Measurements from ENCODE around the gene KCNMA1. TPM values are rescaled to one million over a fixed set of nuclear protein-coding genes. Genes with fewer than 3 reads are reported as not detected.
"Not testable (repeated sequence)": the region's sequence is repeated elsewhere in the genome, so short reads cannot be mapped to it uniquely, and the experiment has no call there.

The KCNMA1 gene
- polyA plus RNA-seq, 1 donor = 15.2 TPM

DNA sequence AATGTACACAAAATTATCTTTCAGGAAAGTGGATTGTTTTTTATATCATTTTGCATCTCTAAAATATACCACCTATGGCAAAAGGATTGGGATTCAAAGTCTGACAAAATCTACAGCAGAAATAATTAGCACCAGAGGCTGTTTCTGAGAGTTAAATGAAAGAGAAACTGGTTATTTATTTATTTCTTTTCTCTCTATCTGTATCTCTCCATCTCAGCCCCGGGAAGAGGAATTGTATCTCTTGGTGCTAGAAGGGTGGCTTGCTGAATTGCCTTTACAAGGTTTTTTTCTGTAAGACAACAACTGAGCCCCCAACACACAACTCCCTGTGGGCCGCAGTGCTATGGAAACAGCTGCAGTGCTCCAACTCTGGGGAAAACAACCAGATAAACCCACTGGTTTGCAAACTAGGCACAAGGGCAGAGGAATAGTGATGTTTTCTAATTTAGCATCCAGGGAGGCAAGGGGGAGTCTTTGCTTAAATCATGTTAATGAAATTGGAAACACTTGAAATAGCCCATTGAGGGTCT, 249.0 kb downstream of the KCNMA1 start:
- no peak for DNase-seq

DNA sequence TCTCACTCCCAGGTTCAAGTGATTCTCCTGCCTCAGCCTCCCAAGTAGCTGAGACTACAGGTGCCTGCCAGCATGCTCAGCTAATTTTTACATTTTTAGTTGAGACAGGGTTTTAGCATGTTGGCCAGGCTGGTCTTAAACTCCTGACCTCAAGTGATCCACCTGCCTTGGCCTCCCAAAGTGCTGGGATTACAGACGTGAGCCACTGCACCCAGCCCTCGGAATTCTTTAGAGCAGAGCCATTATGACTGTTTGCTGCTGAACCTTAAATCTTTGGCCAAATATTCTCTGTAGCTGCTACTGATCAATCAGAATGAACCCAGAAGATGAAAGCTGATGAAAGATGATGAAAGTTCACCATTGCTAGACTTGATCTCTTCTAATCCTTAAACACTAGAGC, 249.9 kb downstream of the KCNMA1 start:
- not testable (repeated sequence) for DNase-seq

DNA sequence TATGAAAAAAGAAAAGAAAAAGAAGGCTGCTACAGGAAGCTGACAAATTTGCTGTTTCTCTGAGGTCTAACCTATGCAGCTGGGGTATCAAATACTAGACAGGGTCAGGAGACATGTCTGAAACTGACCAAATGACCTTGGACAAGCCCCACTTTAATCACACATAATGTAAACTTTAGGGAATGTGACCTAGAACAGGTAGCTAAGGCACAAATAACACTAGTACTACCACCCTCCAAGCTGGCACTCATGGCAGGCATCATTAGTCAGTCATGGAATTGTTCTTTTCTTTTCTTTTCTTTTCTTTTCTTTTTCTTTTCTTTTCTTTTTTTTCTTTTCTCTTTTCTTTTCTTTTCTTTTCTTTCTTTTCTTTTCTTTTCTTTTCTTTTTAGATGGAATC, 250.4 kb downstream of the KCNMA1 start:
- DNase-seq = no peak

- peak; percentile 59 for DNase-seq
Measured at GRCh38 chr10:77386838-77387237, 250.8 kb downstream of the KCNMA1 start.

GRCh38 chr10:77386365-77386764, 251.2 kb downstream of the KCNMA1 start:
- no peak for DNase-seq

DNA sequence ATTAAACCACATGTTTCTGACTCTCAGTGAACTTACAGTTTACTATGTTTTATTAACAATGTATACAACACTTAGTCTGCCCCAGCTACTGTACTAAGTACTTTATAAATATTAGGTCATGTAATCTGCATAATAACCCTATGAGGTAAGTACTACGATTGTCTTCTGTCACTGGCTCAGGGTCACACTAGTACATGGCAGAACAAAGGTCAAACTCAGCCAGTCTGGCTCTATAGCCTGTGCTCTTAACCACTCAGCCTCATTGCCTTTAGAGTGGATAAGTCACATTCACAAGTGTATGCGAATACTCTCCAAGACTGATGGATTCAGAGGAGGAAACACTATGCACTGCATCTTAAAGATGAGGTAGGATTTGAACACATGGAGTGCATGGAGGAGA, 252.3 kb downstream of the KCNMA1 start:
- DNase-seq = no peak

GRCh38 chr10:77383861-77384553, 253.6 kb downstream of the KCNMA1 start:
- DNase-seq = no peak

- no peak for DNase-seq
Measured at GRCh38 chr10:77381750-77382149, 255.9 kb downstream of the KCNMA1 start.

DNA sequence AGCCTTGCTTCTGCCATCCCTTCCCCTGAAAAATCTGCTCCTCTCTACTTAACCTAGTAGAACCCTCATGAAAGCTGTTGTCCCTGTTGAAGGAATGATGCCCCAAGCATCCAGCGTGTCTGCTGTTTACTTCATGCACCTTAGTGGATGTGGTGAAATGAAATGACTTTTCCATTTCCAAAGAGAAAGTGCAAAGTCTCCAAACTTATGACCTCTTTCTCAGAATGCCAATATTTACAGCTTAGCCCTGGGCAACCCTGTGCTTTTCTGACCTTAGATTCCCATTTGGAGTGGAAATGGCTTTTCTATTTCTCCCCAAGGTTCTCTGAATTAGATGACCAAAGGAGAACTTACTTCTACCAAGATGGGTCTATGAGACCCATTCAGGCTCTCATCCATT, 256.9 kb downstream of the KCNMA1 start:
- DNase-seq = no peak

DNA sequence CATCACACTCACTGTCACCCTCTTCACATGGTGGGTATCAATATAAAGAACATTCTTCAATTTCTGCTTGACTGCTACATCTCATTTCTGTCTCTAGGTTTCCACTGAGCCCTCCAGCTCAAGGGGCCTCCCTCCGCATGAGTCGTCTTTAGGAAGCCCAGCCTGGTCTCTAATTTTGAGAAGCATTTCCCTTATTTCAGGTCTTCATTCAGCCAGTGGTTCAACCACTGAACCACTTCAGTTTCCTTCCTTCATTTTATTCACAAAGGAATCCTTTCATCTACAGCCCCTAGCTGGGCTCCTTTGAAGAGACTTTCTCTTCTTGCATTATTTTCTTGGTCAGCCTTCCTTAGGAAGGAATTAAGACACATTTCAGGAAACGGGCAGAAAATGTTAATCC, 257.4 kb downstream of the KCNMA1 start:
- DNase-seq = no peak

GRCh38 chr10:77378366-77379349, 258.9 kb downstream of the KCNMA1 start:
- no peak for DNase-seq

DNA sequence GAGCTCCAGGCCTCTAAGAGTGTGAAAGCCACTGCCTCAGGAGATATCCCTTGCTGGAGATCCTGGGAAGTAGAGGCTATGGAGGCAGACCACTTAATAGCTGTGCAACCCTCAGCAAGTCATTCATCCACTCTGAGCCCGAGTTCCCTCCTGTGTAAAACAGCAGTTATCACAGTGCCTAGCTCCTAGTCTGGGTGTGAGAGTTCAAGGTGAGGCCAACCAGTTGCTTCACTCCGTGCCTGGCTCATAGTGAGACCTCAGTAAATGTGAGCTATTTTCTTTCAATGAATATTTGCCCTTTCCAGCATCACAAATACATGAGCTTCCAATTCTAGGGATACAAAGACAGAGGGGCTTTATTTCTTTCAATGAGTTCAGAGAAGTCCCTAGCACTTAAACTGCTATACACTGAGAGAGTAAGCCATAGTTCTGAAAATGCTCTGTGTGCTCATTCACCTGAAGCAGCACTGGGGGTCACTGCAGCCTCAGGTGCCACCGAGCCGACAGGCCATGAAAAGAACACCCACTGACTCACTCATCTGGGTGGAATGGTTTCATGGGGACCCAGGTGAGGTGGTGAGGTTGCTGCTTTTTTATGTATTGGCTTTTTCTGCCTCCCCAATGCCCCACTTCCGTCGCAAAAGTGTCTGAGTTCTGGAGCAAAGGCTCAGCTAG, 259.8 kb downstream of the KCNMA1 start:
- DNase-seq = no peak

- DNase-seq = no peak
Measured at GRCh38 chr10:77377034-77377433, 260.6 kb downstream of the KCNMA1 start.

DNA sequence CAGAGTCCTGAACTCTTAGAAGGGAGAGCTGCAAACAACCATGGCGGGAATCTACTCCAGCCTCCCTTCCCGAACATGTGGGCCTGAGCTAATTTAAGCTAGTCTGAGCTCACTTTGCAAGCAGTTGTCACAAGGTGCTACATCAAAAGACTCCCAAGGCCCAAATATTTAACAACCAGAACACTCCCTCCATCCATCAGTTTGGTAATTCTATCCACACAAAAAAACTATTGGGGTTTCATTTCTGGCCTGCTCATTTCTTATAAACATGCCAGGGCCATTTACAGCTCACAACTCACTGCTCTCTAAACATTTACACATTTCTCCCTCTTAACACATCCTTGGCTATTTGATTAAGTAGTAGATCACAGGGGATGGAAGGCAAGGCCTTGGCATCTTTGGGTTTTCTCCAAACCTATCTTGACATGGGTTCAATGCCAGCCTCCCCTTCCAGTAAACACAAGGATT, 263.4 kb downstream of the KCNMA1 start:
- DNase-seq = no peak

DNA sequence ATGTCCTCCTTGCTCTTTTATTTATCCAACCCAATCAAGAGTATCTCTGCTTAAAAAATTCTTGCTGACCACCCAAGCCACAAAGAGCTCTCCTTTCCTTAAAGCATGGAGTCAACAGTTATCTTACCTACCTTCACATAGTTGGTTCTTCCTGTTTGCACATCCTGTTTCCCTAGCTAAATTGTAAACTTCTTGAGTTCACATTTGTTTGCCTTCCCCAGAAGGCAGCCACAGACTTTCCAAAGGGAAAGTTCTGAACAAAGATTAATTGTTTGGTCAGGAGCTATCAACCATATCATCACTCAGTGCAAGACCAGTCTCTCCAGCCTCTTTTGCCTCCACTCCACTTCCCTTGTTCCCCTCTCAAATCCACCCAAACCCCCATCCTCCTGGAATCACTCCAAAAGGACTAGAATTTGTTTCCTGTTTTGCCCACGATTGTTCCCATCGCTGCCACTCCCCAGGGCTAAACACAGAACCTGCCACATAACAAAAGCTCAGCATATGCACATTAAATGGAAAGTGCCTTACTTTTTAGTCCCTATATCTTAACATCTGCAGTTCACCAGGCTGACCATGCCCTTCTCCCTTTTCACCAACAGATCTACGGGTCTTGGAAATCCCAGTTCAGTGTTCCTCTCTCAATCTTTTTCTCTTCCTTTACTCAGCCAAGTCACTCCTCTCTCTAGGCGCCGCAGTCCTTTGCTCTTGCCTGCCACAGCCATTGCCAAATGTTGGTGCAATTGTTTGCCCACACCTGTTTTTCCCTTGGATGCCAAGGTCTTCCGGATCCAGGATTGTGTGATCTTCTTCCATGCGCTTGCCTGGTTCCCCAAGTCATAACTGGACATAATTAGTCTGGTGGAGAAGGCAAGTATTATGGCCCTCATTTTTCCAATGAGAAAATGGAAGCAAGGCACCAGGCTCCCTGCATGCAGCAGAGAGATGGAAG, 265.5 kb downstream of the KCNMA1 start:
- DNase-seq = no peak

GRCh38 chr10:77371421-77371820, 266.2 kb downstream of the KCNMA1 start:
- no peak for DNase-seq

DNA sequence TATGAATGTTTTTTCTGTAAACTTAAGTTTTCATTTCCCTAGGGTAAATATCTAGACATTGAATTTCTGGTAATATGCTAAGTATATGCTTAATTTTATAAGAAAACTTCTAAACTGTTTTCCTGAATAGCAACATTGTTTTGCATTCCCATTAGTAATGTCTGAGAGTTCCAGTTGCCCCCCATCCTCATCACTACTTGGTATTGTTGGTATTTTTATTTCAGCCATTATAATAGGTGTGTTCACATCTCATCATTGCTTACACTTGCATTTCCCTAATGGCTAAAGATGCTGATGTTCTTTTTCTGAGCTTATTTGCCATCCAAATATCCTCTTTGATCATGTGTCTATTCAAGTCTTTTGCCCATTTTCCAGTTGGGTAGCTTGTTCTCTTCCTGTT, 269.6 kb downstream of the KCNMA1 start:
- no peak for DNase-seq

- DNase-seq = no peak
Measured at GRCh38 chr10:77363210-77363609, 274.4 kb downstream of the KCNMA1 start.

- DNase-seq = no peak
Measured at GRCh38 chr10:77361831-77362230, 275.8 kb downstream of the KCNMA1 start.

- no peak for DNase-seq
Measured at GRCh38 chr10:77361426-77361825, 276.2 kb downstream of the KCNMA1 start.

DNA sequence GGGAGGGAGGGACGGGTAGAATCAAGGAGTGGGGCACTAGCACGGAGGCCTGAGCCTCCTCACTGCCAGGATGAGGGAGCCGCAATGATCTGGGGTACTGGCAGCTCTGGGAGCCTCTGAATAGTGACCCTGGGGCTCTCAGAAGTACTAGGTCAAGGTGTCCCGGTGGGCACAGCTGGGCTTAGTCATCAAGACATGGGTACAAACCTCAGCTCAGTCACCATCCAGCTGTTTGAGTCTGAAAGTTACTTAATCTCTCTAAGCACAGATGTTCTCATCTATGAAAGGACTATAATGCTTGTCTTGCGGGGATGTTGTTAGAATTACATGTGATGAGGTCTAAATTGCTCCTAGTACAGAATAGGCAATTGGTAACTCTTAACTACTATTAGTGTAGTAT, 276.8 kb downstream of the KCNMA1 start:
- DNase-seq = no peak

Data from hindlimb muscle (tissue), 1 donor.